NK-92 (cell line): ENCODE results near the gene RGS16.

Experiments
- DNase-seq: peaks from one replicate; lab custom pipeline; 2025; ENCODE audit not compliant: unreplicated experiment; lab: John Stamatoyannopoulos, UW

The RGS16 gene

GRCh38 chr1:182586380-182586779 is 17.8 kb downstream of the RGS16 start:
- no peak for DNase-seq

- no peak for DNase-seq
These were observed 19.4 kb downstream of the RGS16 start for GRCh38 chr1:182584746-182585145.

GRCh38 chr1:182580736-182581135 is 23.5 kb downstream of the RGS16 start:
- DNase-seq, result no peak

GRCh38 chr1:182575540-182576149 is 28.5 kb downstream of the RGS16 start:
- no peak for DNase-seq

GRCh38 chr1:182574156-182574555 is 30.0 kb downstream of the RGS16 start:
- no peak for DNase-seq

- no peak for DNase-seq
These were observed 33.6 kb downstream of the RGS16 start for GRCh38 chr1:182570611-182570970.

- DNase-seq, result no peak
These were observed 34.1 kb downstream of the RGS16 start for GRCh38 chr1:182569939-182570610.

- no peak for DNase-seq
These were observed 35.4 kb downstream of the RGS16 start for GRCh38 chr1:182568647-182569284.

- no peak for DNase-seq
These were observed 36.6 kb downstream of the RGS16 start for GRCh38 chr1:182567629-182568028.

GRCh38 chr1:182565537-182565936 is 38.7 kb downstream of the RGS16 start:
- no peak for DNase-seq

GRCh38 chr1:182564406-182565004 is 39.7 kb downstream of the RGS16 start:
- DNase-seq, result no peak

GRCh38 chr1:182563095-182563494 is 41.1 kb downstream of the RGS16 start:
- DNase-seq, result no peak

- DNase-seq, result no peak
These were observed 42.7 kb downstream of the RGS16 start for GRCh38 chr1:182561456-182561855.

- DNase-seq, result no peak
These were observed 43.7 kb downstream of the RGS16 start for GRCh38 chr1:182560392-182560984.

GRCh38 chr1:182556279-182556678 is 47.9 kb downstream of the RGS16 start:
- DNase-seq, result no peak

GRCh38 chr1:182555493-182555892 is 48.7 kb downstream of the RGS16 start:
- DNase-seq, result no peak

- DNase-seq, result no peak
These were observed 51.7 kb downstream of the RGS16 start for GRCh38 chr1:182552527-182552926.

GRCh38 chr1:182549811-182550210 is 54.4 kb downstream of the RGS16 start:
- DNase-seq, result no peak

- DNase-seq, result no peak
These were observed 54.8 kb downstream of the RGS16 start for GRCh38 chr1:182549346-182549745.
